Stimulated activated CD8-positive, alpha-beta memory T cell treated with anti-CD3 and anti-CD28 coated beads, Interleukin-15, amount 100 ng/mL, for 1 hour (primary cell): ENCODE data around the gene ALDH2.
"Not testable (repeated sequence)": the region's sequence is repeated elsewhere in the genome, so short reads cannot be mapped to it uniquely, and the experiment has no call there.

Experiments used
- DNase-seq: peaks from one replicate; pipeline ENCODE4 v3.0.0-alpha.2; 2020; ENCODE audit warnings: low read depth

The ALDH2 gene

DNA sequence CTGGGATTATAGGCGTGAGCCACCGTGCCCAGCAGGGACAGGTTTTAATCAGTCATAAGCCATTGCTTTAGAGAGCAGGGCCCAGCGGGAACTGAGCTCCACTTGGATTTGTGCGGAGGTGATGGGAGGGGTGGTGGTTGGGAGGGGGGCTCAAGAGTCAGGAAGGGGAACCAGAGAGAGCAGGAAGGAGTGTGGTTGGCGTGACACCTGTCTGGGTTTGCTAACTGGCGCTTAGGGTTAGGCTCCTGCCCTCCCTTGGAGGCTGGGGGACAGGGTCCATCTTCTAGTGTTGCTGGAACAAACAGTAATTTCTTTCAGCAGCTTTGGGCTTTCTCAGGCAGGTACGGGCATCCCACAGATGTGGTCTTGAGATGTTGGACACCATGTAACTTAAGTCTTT is 7.5 kb upstream of the ALDH2 start:
- no peak for DNase-seq

DNA sequence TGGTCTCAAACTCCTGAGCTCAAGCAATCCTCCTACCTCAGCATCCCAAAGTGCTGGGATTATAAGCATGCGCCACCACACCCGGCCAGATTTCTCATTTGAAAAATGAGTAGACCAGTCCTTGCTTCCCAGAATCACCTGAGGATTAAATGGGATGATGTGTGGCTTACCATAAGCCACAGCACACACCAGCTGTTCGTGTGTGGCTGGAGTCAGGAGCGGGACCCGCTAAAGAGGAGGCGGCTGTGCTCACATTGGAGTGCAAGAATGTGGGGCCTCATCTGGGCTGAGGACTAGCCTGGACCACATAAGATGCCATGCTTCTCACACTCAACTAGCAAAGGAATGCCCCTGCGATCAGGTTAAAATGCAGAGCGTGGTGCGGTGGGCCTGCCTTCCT is 6.7 kb upstream of the ALDH2 start:
- DNase-seq, result no peak

DNA sequence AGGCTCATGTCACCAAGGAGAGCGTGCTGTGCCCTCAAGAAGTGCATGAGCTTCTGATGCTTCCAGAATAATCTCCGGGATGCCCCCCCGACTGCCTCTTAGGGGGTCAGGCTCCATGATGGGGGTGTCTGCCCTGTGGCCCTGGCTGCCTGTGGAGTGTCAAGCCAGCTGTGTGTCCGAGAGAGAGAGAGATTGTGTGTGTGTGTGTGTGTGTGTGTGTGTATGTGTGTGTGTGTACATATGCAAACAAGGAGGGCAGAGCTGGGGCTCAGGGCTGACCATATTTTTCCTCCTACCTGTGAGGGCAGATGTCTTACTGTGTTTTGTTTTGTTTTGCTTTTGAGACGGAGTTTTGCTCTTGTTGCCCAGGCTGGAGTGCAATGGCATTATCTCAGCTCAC is 5.6 kb upstream of the ALDH2 start:
- no peak for DNase-seq

DNA sequence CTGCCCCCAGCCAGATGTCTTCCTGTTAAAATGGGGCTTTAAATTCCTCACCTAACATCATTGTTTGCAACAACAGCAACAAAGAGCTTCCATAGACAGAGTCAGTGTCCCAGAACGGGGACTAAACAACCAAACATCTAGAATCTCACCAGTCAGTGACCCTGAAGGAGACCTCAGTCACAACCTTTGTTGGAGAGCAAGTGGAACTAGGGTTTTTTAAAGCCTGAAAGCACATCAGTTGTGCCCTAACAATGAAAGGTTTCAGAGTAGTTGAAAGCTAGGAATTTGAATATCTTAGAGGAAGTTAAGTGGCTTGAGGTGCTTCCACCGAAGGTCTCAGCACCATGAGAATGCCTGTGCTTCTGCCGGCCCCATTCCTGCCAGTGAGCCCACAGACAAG is 5.0 kb upstream of the ALDH2 start:
- no peak for DNase-seq

DNA sequence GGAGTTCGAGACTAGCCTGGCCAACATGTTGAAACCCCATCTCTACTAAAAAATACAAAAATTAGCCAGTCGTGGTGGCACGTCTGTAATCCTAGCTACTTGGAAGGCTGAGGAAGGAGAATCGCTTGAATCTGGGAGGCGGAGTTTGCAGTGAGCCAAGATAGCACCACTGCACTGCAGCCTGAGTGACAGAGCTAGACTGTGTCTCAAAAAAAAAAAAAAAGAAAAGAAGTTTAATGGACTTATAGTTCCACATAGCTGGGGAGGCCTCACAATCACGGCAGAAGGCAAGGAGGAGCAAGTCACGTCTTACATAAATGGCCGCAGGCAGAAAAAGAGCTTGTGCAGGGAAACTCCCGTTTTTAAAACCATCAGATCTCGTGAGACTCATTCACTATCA is 3.2 kb upstream of the ALDH2 start:
- not testable (repeated sequence) for DNase-seq

DNA sequence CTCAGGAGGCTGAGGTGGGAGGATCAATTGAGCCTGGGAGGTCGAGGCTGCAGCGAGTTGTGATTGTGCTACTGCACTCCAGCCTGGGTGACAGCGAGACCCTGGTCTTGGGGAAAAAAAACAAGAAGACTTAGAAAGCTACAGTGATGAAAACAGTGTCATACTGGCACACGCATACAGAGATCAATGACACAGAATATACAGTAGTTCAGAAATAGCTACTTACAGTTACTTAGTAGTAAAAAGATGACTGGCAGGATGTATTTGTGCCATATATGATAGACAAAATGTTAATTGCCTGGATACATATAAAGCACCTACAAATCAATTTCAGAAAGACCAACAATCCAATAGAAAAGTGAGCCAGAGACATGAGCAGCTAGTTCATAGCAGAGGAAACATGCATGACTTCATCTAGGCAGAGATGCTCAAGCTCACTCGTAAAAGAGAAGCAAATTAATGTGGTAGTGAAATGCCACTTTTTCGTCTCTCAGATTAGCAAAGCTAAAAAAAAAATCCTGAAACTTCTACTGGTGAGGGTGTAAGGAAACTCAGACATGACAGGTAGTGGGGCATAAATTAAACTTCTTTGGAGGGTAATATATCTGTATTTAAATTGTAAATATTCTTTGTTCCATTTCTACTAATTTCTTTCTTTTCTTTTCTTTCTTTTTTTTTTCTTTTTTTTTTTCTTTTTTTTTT is 2.5 kb upstream of the ALDH2 start:
- no peak for DNase-seq

DNA sequence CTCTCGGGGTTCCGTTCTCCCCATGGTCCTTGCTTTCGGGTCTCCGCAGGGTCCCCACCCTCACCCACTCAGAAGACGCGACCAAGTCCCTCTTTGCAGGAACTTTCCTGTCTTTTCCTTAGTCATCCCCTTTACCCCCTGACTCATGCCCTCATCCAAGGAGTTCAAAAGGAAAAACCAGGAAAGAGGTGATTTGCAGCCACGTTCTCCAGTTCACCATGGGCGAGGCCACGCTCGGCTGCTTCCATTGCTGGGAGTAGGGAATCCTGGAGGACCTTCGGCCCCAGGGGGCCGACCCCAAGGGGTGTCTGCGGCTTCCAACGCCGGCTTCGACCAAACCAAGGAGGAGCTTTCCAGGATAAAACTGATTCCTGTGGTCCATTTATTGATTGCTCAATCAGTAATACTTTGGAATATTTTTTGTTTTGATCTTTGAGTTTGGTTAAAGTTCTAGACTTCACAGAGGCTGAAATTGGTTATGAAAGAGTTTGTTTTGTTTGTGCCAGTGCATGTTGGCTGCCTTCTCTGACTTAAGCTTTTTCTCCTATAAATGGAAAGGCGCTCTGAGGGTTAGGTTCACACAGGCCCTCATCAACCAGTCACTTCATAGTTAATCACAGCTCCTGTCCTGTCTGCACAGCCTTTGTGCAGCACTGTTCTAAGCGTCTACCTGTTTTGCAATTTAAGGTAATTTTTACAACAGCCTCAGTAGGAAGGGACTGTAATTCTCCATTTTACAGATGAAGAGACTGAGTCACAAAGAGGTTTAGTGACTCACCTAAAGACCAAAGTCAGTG is 827 bp downstream of the ALDH2 start:
- DNase-seq, result no peak

DNA sequence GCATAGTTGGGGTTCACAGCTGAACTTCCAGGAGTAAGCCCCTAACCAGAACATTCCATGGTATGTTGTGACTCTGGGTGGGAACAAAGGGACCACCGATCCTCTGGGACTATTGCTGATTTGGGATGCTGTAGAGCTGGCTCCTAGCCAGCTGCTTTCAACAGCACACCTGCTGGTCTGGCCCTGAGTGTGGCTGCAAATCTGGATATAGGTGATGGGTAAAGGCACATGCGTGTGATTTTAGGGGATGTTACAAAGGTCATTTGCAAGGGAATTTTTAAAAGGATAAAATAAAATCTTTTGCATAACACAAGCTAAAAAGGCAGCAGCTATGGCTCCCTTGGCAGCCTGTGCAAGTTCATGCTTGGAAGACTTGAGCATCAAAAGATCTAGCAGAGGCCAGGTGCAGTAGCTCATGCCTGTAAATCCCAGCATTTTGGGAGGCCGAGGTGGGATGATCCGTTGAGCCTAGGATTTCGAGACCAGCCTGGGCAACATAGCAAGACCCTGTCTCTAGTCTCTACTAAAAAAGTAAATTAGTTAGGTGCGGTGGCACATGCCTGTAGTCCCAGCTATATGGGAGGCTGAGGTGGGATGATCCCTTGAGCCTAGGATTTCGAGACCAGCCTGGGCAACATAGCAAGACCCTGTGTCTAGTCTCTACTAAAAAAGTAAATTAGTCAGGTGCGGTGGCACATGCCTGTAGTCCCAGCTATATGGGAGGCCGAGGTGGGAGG is 1.6 kb downstream of the ALDH2 start:
- no peak for DNase-seq

DNA sequence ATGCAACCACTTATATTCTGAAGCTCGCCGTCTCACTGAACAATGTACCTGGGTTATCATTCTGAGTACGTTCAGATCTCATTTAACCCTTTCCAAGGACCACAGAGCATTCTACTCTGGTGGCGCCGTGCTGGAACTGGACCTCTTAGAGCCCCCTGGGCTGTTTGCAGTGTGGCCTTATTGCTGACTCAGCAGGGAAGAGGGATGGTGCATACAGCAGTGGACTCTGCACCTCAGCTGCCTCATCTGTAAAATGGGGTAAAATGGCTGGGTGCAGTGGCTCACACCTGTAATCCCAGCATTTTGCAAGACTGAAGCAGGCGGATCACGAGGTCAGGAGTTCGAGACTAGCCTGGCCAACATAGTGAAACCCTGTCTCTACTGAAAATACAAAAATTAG is 2.9 kb downstream of the ALDH2 start:
- no peak for DNase-seq

DNA sequence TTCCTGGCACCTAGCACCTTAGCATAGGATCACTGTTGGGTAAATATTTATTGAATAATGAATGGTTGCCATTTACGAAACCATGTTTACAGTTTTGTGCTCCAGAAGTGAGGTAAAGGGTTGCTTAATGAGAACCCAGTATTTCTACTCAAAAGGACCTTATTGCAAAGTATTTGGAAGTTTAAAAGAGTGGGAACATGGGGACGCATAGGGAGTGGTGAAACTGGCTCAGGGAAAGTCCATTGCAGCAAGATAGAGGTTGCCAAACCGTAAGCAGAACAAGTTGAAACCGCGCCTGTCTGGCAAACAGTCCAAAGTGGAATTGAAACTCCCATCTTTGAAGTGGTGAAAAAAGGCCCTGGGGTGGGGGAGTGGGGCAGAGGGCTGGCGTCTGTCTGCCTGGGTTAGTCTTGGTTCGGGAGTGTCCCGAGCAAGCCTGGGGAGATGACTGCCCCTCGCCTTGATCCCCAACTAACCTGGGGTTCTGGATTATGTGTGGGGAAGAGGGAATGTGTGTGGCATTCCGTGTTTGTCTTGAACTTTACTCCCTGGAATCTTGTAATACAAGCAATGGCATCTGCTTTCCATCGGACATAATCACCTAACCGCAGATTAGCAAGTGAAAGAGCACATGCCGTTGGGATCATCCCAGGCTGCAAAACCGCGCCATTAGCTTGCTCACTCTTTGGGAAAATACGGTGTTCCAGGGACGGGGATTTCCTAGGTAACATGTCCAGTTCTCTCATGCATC is 7.2 kb downstream of the ALDH2 start:
- no peak for DNase-seq

DNA sequence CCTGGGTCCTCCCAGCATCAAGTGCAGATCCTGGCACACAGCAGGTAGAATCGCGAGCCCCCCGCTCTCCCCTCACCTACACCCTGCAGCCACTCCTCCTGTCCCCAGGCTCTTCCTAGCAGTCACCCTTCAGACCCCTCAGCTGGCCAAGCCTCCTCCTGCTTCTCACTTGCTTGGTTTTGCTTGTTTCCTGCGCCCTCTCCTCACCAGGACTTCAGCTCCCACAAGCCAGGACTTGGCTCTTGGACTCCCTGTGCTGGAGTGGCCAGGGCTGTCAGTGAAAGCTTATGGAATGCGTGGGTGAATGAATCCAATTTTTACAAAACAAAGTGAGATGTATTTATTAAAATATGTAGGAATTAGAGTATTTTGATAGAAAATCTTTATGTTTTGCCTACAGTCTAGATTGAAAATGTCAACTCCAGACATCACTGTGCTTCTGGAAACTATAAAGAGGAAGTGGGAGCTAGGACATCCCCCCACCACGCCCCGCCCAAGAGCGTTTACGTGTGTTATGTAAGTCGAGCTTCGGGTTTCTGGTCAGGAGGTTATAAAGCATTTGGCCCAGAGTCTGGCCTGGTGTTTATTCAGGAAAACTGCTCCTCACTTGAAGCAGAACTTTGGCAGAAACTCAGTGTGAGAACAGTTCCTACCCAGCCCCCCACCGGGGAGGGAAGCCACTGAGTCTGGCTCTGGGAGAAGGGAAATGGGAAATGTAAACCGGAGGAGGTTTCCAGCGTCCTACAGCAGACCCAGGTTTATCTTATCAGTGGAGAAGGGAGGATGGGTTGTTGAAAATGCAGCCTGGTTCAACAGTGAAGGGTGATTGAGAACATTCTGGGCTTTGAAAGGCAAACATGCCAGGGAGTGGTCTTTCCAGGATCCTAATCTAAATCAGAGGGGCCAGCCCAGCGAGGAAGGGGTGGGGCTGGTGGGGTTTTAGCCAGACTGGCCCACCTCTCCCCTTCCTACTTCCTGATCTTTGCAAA is 8.8 kb downstream of the ALDH2 start:
- DNase-seq, result no peak

DNA sequence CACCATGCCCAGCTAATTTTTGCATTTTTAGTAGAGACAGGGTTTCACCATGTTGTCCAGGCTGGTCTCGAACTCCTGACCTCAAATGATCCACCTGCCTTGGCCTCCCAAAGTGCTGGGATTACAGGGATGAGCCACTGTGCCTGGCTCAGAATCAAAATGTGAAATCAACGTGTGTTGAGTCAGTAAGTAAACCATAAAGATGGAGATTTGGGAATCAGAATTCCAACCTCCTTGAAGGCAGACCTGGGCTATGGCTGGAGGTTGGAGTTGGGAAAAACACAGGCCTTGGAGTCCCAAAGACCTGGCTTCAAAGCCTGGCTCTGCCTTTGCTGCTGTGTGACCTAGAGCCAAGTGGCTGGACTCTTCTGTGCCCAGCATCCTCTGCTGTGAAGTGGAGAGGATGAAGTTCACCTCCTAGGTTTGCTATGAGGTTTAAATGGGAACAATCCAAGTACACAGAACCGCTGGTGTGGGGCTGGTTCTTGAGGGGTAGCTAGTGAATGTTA is 10.2 kb downstream of the ALDH2 start:
- DNase-seq, result no peak

DNA sequence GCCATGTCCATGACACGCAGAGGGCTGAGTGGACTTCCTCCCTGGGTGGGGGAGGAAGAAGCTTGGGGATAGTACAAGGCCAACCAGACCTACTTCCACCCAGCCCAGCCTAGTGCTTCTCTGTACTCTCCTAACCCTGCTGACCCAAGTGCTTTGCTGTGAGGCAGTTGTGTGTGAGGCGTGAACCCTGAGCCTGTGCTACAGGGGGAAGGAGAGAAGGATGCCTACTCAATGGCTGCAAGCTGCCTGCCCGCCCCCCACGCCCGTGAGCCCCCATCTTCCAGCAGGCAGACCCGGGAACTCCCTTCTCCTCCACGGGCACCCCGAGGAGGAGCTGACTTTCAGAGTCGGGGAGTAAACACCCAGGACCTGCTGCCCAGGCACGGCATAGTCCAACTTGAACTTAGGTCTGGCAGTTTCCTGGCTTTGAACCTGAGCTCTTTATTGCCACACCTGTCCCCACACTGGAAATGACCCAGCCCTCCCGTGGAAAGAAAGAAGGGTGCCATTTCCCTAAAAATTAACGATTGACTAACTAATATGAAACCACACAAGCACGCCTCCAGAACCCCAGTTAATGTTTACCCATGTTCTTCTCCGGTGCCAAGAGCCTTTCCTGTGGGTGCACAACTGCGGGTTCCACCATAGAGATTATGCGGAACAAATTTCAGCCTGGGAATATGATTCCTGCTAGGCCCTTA is 10.8 kb downstream of the ALDH2 start:
- no peak for DNase-seq

DNA sequence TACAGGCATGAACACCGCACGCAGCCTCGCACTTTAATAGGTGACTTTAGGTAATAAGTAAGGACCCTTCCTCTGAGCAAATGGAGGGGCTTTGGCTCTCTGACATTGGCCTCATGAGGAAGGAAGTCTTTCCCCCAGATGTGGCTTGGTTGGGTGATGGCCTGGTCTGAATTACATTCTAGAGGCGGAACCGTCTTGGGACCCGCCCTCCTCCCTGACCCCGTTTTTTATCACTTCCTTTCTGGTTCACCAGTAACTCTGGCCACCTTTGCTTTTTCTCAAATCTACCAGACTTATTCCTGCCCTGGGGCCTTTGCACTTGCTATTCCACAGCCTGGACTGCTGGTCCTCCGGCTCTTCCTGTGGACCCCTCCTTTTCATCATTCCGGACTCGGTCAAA is 13.4 kb downstream of the ALDH2 start:
- no peak for DNase-seq

DNA sequence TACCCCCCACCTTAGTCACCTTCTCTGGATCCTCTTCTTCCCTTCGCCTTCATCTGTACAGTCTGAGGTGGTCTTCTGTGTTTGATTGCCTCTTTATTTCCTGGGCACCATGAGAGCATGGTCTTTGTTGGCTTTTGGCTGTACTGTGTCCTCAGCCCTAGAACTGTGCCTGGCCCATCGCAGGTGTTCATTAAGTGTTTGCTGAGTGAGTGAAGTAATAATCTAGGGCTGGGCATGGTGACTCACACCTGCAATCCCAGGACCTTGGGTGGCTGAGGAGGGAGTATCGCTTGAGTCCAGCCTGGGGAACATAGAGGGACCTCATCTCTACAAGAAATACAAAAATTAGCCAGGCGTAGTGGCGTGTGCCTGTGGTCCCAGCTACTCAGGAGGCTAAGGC is 13.9 kb downstream of the ALDH2 start:
- no peak for DNase-seq

DNA sequence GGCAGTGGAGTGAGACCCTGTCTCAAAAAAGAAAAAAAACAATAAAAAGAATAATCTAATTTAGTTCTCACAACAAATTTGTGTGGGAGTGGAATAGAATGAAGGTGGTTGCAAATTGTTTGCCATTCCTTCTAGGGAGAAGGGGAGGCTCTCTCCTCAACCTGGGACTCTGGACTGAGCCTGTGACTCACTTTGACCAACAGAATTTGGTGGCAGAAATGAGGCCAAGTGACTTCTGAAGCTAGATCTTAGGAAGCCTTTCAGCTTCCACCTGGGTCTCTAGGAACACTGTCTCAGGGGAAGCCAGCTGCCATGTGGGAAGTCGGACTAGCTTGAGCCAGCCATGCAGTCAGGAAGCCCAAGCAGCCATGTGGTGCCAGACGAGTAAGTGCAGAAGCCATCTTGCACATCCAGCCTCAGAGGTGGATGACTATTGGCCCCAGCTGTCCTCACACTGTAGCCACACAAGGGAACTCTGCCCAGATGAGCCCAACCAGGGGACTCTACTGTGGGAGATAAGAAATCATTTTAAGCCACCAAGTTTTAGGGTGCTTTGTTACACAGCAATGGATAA is 14.4 kb downstream of the ALDH2 start:
- DNase-seq, result no peak

DNA sequence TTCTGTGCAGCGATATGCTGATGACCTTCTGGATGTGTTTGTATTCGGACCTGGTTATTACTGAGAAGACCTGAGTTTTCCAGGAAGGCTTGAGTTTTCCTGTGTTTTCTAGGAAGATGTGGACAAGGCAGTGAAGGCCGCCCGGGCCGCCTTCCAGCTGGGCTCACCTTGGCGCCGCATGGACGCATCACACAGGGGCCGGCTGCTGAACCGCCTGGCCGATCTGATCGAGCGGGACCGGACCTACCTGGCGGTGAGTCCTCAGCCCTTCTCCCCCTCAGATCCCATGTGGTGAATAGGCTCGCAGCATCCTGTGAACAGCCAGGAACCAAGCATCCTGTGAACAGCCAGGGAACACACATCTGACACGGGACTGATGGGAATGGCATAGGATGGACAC is 16.3 kb downstream of the ALDH2 start:
- DNase-seq, result no peak

DNA sequence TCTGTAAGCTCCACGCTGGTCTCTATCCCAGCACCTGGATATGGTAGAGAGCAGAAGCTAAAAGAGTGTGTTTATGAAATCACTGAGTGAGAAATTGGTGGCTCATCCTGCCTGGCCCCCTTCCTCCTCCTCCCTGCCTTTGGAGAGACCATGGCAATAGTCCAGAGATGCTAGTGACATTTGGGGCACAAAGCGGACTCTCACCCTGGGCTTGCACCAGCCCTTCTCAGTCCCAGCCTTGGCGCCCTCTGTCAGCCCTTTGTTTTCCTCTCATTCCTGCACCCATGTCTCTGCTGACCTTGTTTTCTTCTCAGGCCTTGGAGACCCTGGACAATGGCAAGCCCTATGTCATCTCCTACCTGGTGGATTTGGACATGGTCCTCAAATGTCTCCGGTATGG is 18.2 kb downstream of the ALDH2 start:
- no peak for DNase-seq

DNA sequence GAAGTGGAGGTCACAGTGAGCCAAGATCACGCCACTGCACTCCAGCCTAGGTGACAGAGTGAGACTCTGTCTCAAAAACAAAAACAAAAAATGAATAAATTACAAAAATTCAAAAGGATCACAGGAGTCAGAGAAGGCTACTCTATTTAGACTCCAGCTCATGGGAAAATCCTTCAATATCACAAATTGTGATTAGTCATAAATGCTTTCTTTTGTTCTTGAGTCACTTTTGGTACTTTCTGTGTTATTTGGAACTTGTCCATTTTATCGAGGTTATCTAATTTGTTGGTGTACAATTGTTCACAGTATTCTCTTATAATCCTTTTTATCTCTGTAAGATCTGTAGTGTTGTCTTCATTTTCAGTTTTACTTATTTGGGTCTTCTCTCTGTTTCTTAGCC is 18.9 kb downstream of the ALDH2 start:
- no peak for DNase-seq

DNA sequence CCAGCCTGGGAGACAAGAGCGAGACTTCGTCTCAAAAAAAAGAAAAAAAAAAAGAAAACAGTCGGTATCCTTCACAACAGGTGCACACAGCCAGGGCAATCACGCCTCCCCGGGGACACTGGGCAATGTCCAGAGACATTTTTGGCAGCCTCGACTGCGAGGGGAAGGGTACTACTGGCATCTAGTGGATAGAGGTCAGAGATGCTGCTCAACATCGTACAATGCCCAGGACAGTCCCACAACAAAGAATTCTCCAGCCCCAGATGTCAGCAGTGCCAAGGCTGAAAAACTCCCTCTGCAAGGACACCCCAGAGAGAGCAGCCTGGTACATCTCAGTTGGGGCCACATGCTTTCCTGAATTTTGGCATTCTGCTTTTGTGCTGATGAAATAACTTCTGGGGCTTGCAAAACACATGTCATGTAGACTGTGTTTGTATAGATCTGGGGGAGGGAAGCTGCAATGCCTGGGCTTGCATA is 21.5 kb downstream of the ALDH2 start:
- DNase-seq, result no peak
